Measurements from ENCODE around the gene PHF14. TPM values are rescaled to one million over a fixed set of nuclear protein-coding genes. Genes with fewer than 3 reads are reported as not detected.

Gene PHF14
- total and polyA plus RNA-seq, 2 donors (not counting 3 experiments of a cell fraction or from before 2014, with no cell fraction given), result 8.8 to 43.4 TPM

DNA sequence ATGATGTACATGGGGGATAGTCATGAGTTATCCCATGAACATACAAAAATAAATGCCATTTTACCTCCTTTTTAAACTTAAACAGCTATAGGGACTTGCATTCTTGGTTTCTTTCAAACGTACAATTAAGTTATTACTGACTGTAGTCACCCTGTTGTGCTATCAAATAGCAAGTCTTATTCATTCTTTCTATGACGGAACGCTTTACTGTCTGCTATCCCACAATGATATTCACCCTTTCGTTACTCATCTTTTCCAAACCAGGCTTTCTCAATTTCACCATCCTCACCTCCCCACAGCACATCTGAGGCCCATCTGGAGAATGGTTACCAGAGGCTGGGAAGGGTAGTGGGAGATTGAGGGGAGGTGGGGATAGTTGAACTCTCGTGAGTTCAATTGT lies 218.8 kb downstream of the PHF14 start:
- peaks cover 6 to 19% of the 10 kb centered on the region in 2 experiments for H3K27me3 ChIP-seq (ENCODE audit: control insufficient read depth in 2 of 2, insufficient read depth in 2 of 2, low read length in 2 of 2)
- no peak for DNase-seq (ENCODE audit: low read depth, low spot score)
- no TSS peak for BruUV-seq (replicated peaks)
- H3K27ac ChIP-seq (ENCODE audit: insufficient read depth, low read depth, low read length), result no peak overlapping the region
- no peak overlapping the region for H2AFZ ChIP-seq (ENCODE audit: low read depth, low read length)
- no peak overlapping the region for H3K4me2 ChIP-seq (ENCODE audit: insufficient read depth, low read length)
- dilution Hi-C loops (cut with MboI; ENCODE audit: extremely low pct_ligation_motif_present, low sequenced_read_pairs), result no loop called here
- H3K79me2 ChIP-seq (ENCODE audit: control insufficient read depth, insufficient read depth, low read length), result no peaks in the 10 kb centered on the region
- POLR2A ChIA-PET, result no interaction called here
- intact Hi-C loops (cut with micrococcal nuclease), result no loop called here
- no peak for FAIRE-seq
- no peaks in the 10 kb centered on the region for H3K36me3 ChIP-seq (ENCODE audit: control insufficient read depth in 2 of 2, extremely low read depth in 1 of 2, insufficient read depth in 2 of 2, low read length in 2 of 2)
- no peaks in the 10 kb centered on the region for H3K9me3 ChIP-seq (replicated peaks; ENCODE audit: control insufficient read depth, insufficient read depth, low read length)
- no peak overlapping the region for H3K9ac ChIP-seq (replicated peaks; ENCODE audit: extremely low read depth, insufficient read depth, low read length)
- no peak overlapping the region for H3K4me3 ChIP-seq (replicated peaks in 1 of 3; ENCODE audit: insufficient read depth in 1 of 3, low read depth in 1 of 3, low read length in 3 of 3)
- no peaks in the 10 kb centered on the region for H3K9me1 ChIP-seq (replicated peaks; ENCODE audit: control insufficient read depth, extremely low read depth, insufficient read depth, low read length)
- no peaks in the 10 kb centered on the region for H4K20me1 ChIP-seq (replicated peaks; ENCODE audit: control insufficient read depth, extremely low read depth, insufficient read depth, low read length)
- H3K4me1 ChIP-seq (ENCODE audit: control insufficient read depth, extremely low read depth, insufficient read depth, low read length), result no peaks in the 10 kb centered on the region
- CTCF ChIA-PET, result no interaction called here
- TF ChIP-seq, protein P1, sequence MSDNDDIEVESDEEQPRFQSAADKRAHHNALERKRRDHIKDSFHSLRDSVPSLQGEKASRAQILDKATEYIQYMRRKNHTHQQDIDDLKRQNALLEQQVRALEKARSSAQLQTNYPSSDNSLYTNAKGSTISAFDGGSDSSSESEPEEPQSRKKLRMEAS (IDR thresholded peaks at IDR 0.05; ENCODE audit: insufficient read depth, insufficient read length), result no peak
- TF ChIP-seq MYC (IDR thresholded peaks at IDR 0.05; ENCODE audit: low read depth, low read length), result no peak
- no peak for TF ChIP-seq POLR2A (IDR thresholded peaks at IDR 0.05; ENCODE audit: low read depth, low read length)
- no peak for TF ChIP-seq FOS (IDR thresholded peaks at IDR 0.05; ENCODE audit: borderline replicate concordance, insufficient read depth, low read length)
- TF ChIP-seq GATA2 (IDR thresholded peaks at IDR 0.05; ENCODE audit: insufficient read depth, insufficient read length, low read depth, low read length), result no peak
- TF ChIP-seq, protein P2, sequence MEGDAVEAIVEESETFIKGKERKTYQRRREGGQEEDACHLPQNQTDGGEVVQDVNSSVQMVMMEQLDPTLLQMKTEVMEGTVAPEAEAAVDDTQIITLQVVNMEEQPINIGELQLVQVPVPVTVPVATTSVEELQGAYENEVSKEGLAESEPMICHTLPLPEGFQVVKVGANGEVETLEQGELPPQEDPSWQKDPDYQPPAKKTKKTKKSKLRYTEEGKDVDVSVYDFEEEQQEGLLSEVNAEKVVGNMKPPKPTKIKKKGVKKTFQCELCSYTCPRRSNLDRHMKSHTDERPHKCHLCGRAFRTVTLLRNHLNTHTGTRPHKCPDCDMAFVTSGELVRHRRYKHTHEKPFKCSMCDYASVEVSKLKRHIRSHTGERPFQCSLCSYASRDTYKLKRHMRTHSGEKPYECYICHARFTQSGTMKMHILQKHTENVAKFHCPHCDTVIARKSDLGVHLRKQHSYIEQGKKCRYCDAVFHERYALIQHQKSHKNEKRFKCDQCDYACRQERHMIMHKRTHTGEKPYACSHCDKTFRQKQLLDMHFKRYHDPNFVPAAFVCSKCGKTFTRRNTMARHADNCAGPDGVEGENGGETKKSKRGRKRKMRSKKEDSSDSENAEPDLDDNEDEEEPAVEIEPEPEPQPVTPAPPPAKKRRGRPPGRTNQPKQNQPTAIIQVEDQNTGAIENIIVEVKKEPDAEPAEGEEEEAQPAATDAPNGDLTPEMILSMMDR (IDR thresholded peaks at IDR 0.05; ENCODE audit: extremely low read depth in 1 of 2, insufficient read depth in 1 of 2, low read depth in 1 of 2, low read length in 2 of 2), result no peak
- TF ChIP-seq POLR2AphosphoS5 (IDR thresholded peaks at IDR 0.05; ENCODE audit: insufficient read depth, low read depth, low read length), result no peak
- no peak for TF ChIP-seq JUN (IDR thresholded peaks at IDR 0.05; ENCODE audit: borderline replicate concordance, insufficient read depth, insufficient read length, low read depth)
- no peak for TF ChIP-seq EZH2 (IDR thresholded peaks at IDR 0.05; ENCODE audit: borderline replicate concordance, low read depth, low read length, severe bottlenecking)
